GM12878 (cell line): ENCODE measurements around the gene DYTN.

Experiments used
- CREB1 ChIP-seq: IDR thresholded peaks from 2 replicates; pipeline ENCODE4 v1.6.1; 2012; ENCODE audit warnings: low read depth, mild to moderate bottlenecking, inconsistent platforms
- CTCF ChIP-seq, 3 experiments: IDR thresholded peaks in 2 of 3; conservative IDR thresholded peaks in 1 of 3; 2 replicates each; pipeline ENCODE4 v1.5.1; 2011; ENCODE audit warnings: low read depth in 3 of 3, low read length in 3 of 3, mild to moderate bottlenecking in 3 of 3, control low read depth in 2 of 3, moderate library complexity in 2 of 3, inconsistent platforms in 1 of 3, mixed read lengths in 1 of 3; ENCODE audit not compliant: control insufficient read depth in 2 of 3, insufficient read depth in 1 of 3; ENCODE audit errors: extremely low read depth in 1 of 3
- E2F4 ChIP-seq: IDR thresholded peaks from 2 replicates; pipeline ENCODE4 v1.6.1; 2012; ENCODE audit warnings: low read depth, low read length, improper control_type of control experiment
- ETV6 ChIP-seq, 2 experiments: fragments of 450-650 bp in 1 of 2; IDR thresholded peaks in 1 of 2; conservative IDR thresholded peaks in 1 of 2; 2 replicates each; pipeline ENCODE4 v1.6.1; 2014; ENCODE audit warnings: antibody characterized with exemption in 1 of 2, borderline replicate concordance in 1 of 2, low read depth in 1 of 2, mild to moderate bottlenecking in 1 of 2, moderate library complexity in 1 of 2
- NFIC ChIP-seq: IDR thresholded peaks from 2 replicates; pipeline ENCODE4 v1.6.1; 2012; ENCODE audit warnings: low read depth, mild to moderate bottlenecking, inconsistent platforms, low read length, moderate library complexity
- POLR2AphosphoS5 ChIP-seq: IDR thresholded peaks from 2 replicates; pipeline ENCODE4 v1.6.1; 2011; ENCODE audit warnings: mild to moderate bottlenecking, low read length, inconsistent platforms
- RELA ChIP-seq: fragments of 450-650 bp; IDR thresholded peaks from 2 replicates; pipeline ENCODE4 v1.8.0; 2014; ENCODE audit warnings: borderline replicate concordance; ENCODE audit not compliant: partially characterized antibody
- SREBF2 ChIP-seq: IDR thresholded peaks from 2 replicates; pipeline ENCODE4 v1.6.1; 2012; ENCODE audit warnings: mild to moderate bottlenecking, low read length
- USF2 ChIP-seq: IDR thresholded peaks from 2 replicates; pipeline ENCODE4 v1.6.1; 2011; ENCODE audit warnings: low read depth, low read length, improper control_type of control experiment, borderline replicate concordance
- ZNF274 ChIP-seq: IDR thresholded peaks from one replicate; pipeline ENCODE4 v1.8.0; 2011; ENCODE audit not compliant: insufficient read length, insufficient read depth

GRCh38 chr2:206639636-206640035, 78.6 kb downstream of the DYTN start:
- TF ChIP-seq ETV6 (conservative IDR thresholded peaks at IDR 0.05 in 1 of 2, IDR thresholded peaks at IDR 0.05 in 1 of 2; ENCODE audit: borderline replicate concordance in 1 of 2, low read depth in 1 of 2): no peak
- no peak for TF ChIP-seq SREBF2
- TF ChIP-seq USF2: no peak
- no peak for TF ChIP-seq CTCF (IDR thresholded peaks at IDR 0.05 in 2 of 3, conservative IDR thresholded peaks at IDR 0.05 in 1 of 3; ENCODE audit: control insufficient read depth in 2 of 3, extremely low read depth in 1 of 3, insufficient read depth in 1 of 3, low read depth in 3 of 3, low read length in 3 of 3)
- no peak for TF ChIP-seq E2F4
- no peak for TF ChIP-seq NFIC
- no peak for TF ChIP-seq RELA
- TF ChIP-seq ZNF274: no peak
- TF ChIP-seq CREB1: no peak
- TF ChIP-seq POLR2AphosphoS5: no peak
